Activated CD4-positive, CD25-positive, alpha-beta regulatory T cell treated with anti-CD3 and anti-CD28 coated beads, Interleukin-2, amount 50 U/mL, for 72 hours (primary cell): ENCODE results near the gene UMOD.

Source experiments
- DNase-seq: peaks from one replicate; pipeline ENCODE4 v3.0.0; 2021

The UMOD gene

GRCh38 chr16:20352615-20353014, at the start of gene UMOD:
UMOD (minus strand) TSS chr16:20352715; CDS start chr16:20350737, 1,978 bp downstream.
- no peak for DNase-seq

DNA sequence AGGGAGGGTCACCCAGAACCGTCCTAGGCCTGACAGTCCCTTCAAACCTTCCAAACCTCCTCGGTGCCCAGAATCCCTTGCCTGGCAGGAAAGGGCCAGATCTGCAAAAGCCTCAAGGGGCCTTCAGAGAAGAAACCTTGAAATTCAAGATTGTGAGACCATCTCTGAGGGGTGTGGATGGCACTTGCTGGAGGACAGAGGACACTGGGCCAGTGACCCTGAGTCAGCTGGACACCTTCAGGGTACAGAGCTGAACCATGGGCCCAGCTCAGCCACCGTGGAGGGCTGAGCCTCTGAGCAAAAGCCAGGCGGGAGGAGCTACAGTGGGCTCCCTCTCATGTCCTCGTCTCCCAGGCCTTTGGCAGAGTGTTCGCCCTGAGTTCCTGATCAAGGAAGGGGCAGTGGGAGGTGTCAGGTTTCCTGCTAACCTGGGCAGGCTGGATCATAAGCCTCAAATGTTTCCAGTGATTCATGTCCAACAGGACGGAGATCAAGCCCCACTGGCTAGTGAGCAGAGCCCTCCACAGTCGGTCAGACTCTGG, 49.0 kb upstream of the UMOD start:
- no peak for DNase-seq

GRCh38 chr16:20401066-20401465, 48.6 kb upstream of the UMOD start:
- no peak for DNase-seq

DNA sequence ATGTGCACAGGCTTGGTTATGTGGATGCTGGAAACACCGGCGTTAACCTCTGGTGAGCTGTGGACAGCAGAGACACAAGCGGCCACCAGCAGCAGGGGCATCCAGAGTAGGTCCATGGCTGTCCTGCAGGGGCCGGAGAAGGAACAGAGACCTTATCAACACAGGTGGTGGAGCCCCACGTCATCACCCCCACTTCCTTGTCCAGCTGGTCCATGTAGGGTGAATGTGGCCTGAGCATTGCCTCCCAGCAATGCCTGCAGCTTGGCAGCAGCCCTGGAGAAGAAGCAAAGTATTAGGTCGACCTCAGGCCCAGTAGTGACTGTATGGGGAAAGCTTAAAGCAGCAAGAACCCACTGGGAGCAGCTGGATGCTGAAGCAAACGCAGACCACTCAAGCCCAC, 46.7 kb upstream of the UMOD start:
- DNase-seq = no peak

- DNase-seq = no peak
Observed at GRCh38 chr16:20398603-20399002, 46.1 kb upstream of the UMOD start.

GRCh38 chr16:20397468-20398074, 45.1 kb upstream of the UMOD start:
- no peak for DNase-seq

DNA sequence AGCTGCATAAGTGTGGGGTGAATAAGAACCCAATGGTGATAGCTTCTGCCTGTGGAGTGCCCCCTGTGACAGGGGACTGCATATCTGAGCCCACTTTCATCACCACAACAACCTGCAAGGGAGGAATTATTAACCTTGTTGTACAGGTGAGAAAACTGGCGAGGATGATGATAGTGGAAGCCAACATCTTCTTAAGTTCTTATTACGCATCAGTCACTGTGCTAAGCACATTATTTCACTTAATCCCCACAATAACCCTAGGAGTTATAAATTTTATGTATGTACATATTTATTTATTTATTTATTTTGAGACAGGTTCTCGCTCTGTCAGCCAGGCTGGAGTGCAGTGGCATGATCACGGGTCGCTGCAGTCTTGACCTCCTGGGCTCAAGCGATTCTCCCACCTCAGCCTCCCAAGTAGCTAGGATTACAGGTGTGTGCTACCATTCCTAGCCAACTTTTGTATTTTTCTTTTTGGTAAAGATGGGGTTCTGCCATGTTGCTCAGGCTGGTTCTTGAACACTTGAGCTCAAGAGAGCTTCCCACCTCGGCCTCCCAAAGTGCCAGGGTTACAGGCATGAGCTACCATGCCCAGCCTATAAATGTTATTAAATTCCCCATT, 44.4 kb upstream of the UMOD start:
- no peak for DNase-seq

DNA sequence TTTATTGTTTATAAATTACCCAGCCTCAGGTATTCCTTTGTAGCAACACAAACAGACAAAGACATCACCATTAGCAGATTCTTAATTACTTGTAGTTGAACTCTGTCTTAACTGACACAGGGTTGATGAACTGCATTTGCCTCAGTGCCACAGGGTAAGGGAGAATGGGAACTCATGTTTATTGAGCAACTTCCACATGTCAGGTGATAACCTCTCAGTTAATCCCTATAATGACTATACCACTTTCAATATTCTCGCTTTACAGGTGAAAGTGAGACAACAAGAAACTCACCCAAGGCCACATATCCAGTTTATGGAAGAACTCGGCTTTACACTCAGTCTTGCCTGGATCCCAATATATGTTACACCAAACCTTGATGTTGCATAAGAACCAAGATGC, 43.4 kb upstream of the UMOD start:
- no peak for DNase-seq

GRCh38 chr16:20393801-20394577, 41.5 kb upstream of the UMOD start:
- no peak for DNase-seq

- DNase-seq = no peak
Observed at GRCh38 chr16:20391045-20391444, 38.5 kb upstream of the UMOD start.

GRCh38 chr16:20388854-20389253, 36.3 kb upstream of the UMOD start:
- no peak for DNase-seq

DNA sequence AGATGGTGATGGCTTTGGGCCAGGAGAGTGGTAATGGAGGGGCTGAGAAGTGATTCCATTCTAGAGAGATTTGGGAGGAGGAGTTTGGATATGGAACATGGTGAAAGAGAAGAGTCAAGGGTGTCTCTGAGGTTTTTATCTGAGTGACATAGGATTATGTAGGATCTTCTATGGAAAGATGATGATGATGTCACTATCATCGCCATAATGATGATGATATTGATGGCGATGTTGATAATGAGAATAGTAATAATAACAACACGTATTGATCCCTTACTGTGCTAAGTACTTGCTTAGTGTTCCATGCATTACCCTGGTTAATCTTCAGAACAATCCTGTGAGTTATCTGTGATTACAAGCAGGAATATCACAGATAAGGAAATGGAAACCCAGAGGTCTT, 35.5 kb upstream of the UMOD start:
- DNase-seq = no peak

GRCh38 chr16:20385844-20386832, 33.6 kb upstream of the UMOD start:
- peak; percentile 62 for DNase-seq

DNA sequence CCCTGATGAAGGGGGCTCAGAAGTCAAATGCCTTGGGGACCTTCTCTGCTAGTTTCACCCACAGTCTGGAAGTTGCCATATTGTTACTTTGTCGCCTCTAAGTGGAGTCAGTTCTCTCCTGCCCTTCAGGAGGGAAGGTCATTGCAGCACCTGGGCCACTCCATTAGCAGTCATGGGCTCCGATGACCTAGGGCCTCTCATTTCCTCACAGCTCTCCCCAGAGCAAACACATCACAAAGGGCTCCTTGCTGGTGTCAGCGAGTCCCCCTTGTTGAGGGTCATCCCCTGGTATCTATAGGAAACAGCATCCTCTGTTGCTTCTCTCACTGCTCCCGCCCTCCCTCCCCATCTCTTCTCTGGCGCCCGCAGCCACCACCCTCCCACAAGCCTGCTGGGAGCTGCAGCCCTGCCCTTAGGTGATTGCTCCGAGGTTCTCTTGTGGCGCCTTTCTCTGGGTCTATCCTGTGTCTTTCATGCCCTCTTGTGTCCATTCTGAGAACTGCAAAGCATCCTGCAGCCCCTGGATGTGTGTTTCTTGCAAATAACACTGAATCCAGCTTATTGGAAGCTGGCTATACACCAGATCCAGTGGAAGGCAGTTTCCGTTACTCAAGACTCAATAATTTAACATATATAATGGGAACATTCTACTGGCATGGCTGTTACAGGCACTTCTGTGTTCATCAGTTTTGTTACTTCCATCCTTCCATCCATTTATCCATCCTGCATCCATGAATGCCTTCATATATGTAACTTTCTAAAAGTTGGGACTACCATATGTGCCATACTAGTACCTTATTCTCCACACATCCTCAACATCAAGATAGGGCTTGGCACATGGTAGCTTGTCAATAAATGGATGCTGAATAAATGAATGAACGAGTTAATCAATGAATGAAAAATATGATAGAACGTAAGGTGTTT, 30.9 kb upstream of the UMOD start:
- DNase-seq = peak; percentile 31

- DNase-seq = no peak
Observed at GRCh38 chr16:20382202-20382948, 29.9 kb upstream of the UMOD start.

- DNase-seq = no peak
Observed at GRCh38 chr16:20380782-20381181, 28.3 kb upstream of the UMOD start.

GRCh38 chr16:20377181-20377580, 24.7 kb upstream of the UMOD start:
- no peak for DNase-seq

- DNase-seq = no peak
Observed at GRCh38 chr16:20372701-20373100, 20.2 kb upstream of the UMOD start.

GRCh38 chr16:20369452-20370054, 17.0 kb upstream of the UMOD start:
- DNase-seq = no peak

DNA sequence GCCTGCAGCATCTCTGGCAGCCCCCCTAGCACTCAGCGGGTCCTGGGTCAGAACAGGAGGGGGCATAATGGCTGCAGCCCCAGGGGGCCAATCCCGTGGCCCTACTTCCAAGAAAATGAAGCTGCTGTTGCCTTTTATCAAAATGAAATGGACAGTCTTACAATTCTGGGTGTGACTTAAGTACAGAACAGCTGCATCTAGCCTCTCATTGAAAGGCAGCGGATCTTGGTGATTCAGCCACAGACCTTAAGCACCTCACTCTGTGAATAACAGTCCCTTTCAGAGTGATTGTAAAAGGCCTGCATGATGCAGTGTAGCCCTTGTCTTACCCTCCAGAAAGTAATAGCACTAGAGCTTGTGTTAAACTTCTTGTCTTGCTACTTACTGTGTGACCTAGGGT, 11.5 kb upstream of the UMOD start:
- no peak for DNase-seq
